K562 (cell line): Measurements from ENCODE around the gene NCKIPSD. TPM values are rescaled to one million over a fixed set of nuclear protein-coding genes. Genes with fewer than 3 reads are reported as not detected.

Experiments used
- ATAC-seq: fragments of 200-7000 bp; cut with Tn5 transposase; 3 replicates; pipeline ENCODE4 v1.9.1; 2020; ENCODE audit warnings: moderate library complexity
- BruUV-seq: library from RNA; stranded (reverse); fragments of 400-500 nt; replicated peaks from 2 replicates; lab custom pipeline; 2021; lab: Mats Ljungman, UMichigan
- CTCF ChIA-PET: fragments of 300-600 bp; formaldehyde crosslinking; extraction: SDS; loops from one replicate; lab custom pipeline; 2021; ENCODE audit warnings: low intra/inter-chr PET ratio; lab: Yijun Ruan, JAX
- POLR2A ChIA-PET: fragments of 300-600, 350-650 bp; sonication (Branson Sonifier 250); formaldehyde crosslinking; extraction: SDS; loops from one replicate; lab custom pipeline; 2021; ENCODE audit warnings: antibody characterized with exemption, inconsistent platforms; lab: Yijun Ruan, JAX
- DNase-seq, 4 experiments: peaks; one replicate each; pipeline versions ENCODE4 v3.0.0 to v3.0.0-alpha.2; 2011 to 2018; ENCODE audit warnings: low spot score in 3 of 4, mixed read lengths in 3 of 4; ENCODE audit errors: extremely low read depth in 1 of 4
- FAIRE-seq: peaks from 2 replicates; lab custom pipeline; 2011; peaks lifted over from hg19 to GRCh38; lab: Jason Lieb, UNC
- H2AFZ ChIP-seq: 2 replicates; pipeline ENCODE4 v1.6.0; 2011; ENCODE audit warnings: low read depth, low read length, control low read depth, inconsistent platforms
- H3K27ac ChIP-seq: fragments of 200-600 bp; 3 replicates; pipeline ENCODE4 v1.8.0; 2011; ENCODE audit warnings: low read depth, mild to moderate bottlenecking, control low read depth, inconsistent platforms, low read length, moderate library complexity, mixed read lengths; ENCODE audit errors: extremely low read depth
- H3K27me3 ChIP-seq, 2 experiments: fragments of 300-600 bp in 1 of 2; 2 replicates in 1 of 2; 3 replicates in 1 of 2; pipeline versions ENCODE4 v1.6.0 to v1.8.0; 2011; ENCODE audit warnings: inconsistent platforms in 2 of 2, low read length in 2 of 2, mild to moderate bottlenecking in 1 of 2, mixed read lengths in 1 of 2, moderate library complexity in 1 of 2; ENCODE audit not compliant: control insufficient read depth in 2 of 2, insufficient read depth in 2 of 2
- H3K36me3 ChIP-seq: fragments of 300-600 bp; 3 replicates; pipeline ENCODE4 v1.8.0; 2011; ENCODE audit warnings: mild to moderate bottlenecking, low read length, inconsistent platforms; ENCODE audit not compliant: control insufficient read depth, insufficient read depth
- H3K4me1 ChIP-seq, 2 experiments: fragments of 200-600 bp in 1 of 2; replicated peaks in 1 of 2; 2 replicates in 1 of 2; 3 replicates in 1 of 2; pipeline versions ENCODE4 v1.5.1 to v1.8.0; 2011; ENCODE audit warnings: inconsistent platforms in 2 of 2, low read length in 2 of 2, mild to moderate bottlenecking in 1 of 2, mixed read lengths in 1 of 2, moderate library complexity in 1 of 2; ENCODE audit not compliant: control insufficient read depth in 2 of 2, insufficient read depth in 2 of 2
- H3K4me2 ChIP-seq: 2 replicates; pipeline ENCODE4 v1.6.1; 2011; ENCODE audit warnings: low read length, control low read depth, inconsistent platforms, mixed read lengths; ENCODE audit not compliant: insufficient read depth
- H3K4me3 ChIP-seq: fragments of 200-600 bp; sonication (generic), shearing (Covaris generic); 2 replicates; pipeline ENCODE4 v1.5.1; 2016; ENCODE audit warnings: control low read depth, inconsistent platforms
- H3K79me2 ChIP-seq: fragments of 200-600 bp; 3 replicates; pipeline ENCODE4 v1.8.0; 2011; ENCODE audit warnings: low read length, inconsistent platforms; ENCODE audit not compliant: control insufficient read depth, insufficient read depth
- H3K9ac ChIP-seq, 2 experiments: 2 replicates each; pipeline versions ENCODE4 v1.6.0 to v1.6.1; 2011; ENCODE audit warnings: low read depth in 2 of 2, low read length in 2 of 2, control low read depth in 1 of 2, inconsistent platforms in 1 of 2, mild to moderate bottlenecking in 1 of 2, mixed read lengths in 1 of 2; ENCODE audit not compliant: insufficient read depth in 1 of 2
- H3K9me1 ChIP-seq: one replicate; pipeline ENCODE4 v1.6.0; 2011; ENCODE audit warnings: inconsistent platforms, mild to moderate bottlenecking, low read length, moderate library complexity; ENCODE audit not compliant: control insufficient read depth, insufficient read depth
- H3K9me3 ChIP-seq: replicated peaks from 2 replicates; pipeline ENCODE4 v1.5.1; 2011; ENCODE audit warnings: low read depth, low read length, inconsistent platforms; ENCODE audit not compliant: control insufficient read depth, insufficient read depth
- H4K20me1 ChIP-seq: replicated peaks from 2 replicates; pipeline ENCODE4 v1.6.1; 2011; ENCODE audit warnings: low read length, inconsistent platforms, mixed read lengths; ENCODE audit not compliant: control insufficient read depth, insufficient read depth
- ATF4 ChIP-seq: fragments of 450-650 bp; formaldehyde crosslinking; IDR thresholded peaks from 2 replicates; pipeline ENCODE4 v1.4.0; 2022; ENCODE audit warnings: mild to moderate bottlenecking, moderate library complexity
- CBX1 ChIP-seq: sonication (generic); IDR thresholded peaks from 2 replicates; pipeline ENCODE4 v1.6.1; 2016; ENCODE audit warnings: antibody characterized with exemption, low read depth, mild to moderate bottlenecking
- CSDE1 ChIP-seq, 2 experiments: fragments of 450-650 bp; IDR thresholded peaks; 2 replicates each; pipeline ENCODE4 v1.6.1; 2016; ENCODE audit warnings: mild to moderate bottlenecking in 1 of 2
- EGR1 ChIP-seq: fragments of 450-650 bp; conservative IDR thresholded peaks from 2 replicates; pipeline ENCODE4 v1.6.1; 2017; ENCODE audit warnings: mild to moderate bottlenecking
- ETV6 ChIP-seq, 3 experiments: fragments of 150-350 bp in 1 of 3; sonication (generic) in 1 of 3; formaldehyde crosslinking in 1 of 3; IDR thresholded peaks; 2 replicates each; pipeline versions ENCODE4 v1.6.1 to v1.8.0; 2014 to 2022; ENCODE audit warnings: borderline replicate concordance in 2 of 3, low read depth in 2 of 3, antibody characterized with exemption in 1 of 3, low read length in 1 of 3, mild to moderate bottlenecking in 1 of 3, missing genetic modification reagents in 1 of 3
- KLF16 ChIP-seq: IDR thresholded peaks from 2 replicates; pipeline ENCODE4 v1.6.1; 2016; ENCODE audit warnings: antibody characterized with exemption
- STAG1 ChIP-seq: sonication (generic); formaldehyde crosslinking; IDR thresholded peaks from 2 replicates; pipeline ENCODE4 v1.5.0; 2020; ENCODE audit warnings: missing genetic modification reagents, borderline replicate concordance
- ZBTB43 ChIP-seq: sonication (generic); formaldehyde crosslinking; IDR thresholded peaks from 2 replicates; pipeline ENCODE4 v1.8.0; 2023; ENCODE audit warnings: mild to moderate bottlenecking, missing genetic modification reagents
- WGBS: fragments of 100-300 bp; shearing (Covaris generic); methylation state at CpG from one replicate; pipeline ENCODE4 v1.1.6; 2016; ENCODE audit warnings: low coverage, mixed read lengths; ENCODE audit not compliant: insufficient coverage; ENCODE audit errors: missing lambda C conversion rate; 5-methylcytosine and 5-hydroxymethylcytosine counted together
- in situ Hi-C: fragments of 300-500 bp; cut with MboI; formaldehyde crosslinking; loops from 4 replicates; pipeline ENCODE4 v1.15.0; 2018; ENCODE audit warnings: inconsistent platforms, mixed read lengths
- intact Hi-C: fragments of 100-400 bp; cut with micrococcal nuclease; formaldehyde crosslinking; loops from 2 replicates; pipeline ENCODE4 v1.14.2; 2022
- polyA plus RNA-seq, 8 experiments: library from polyadenylated mRNA; depleted of rRNA in 4 of 8; stranded (reverse) in 5 of 8; unstranded in 3 of 8; fragments of >200 nt; fragmentation: Nextera tagmentation in 2 of 8; fragmentation: Illumina TruSeq in 1 of 8; extraction: Ambion mirVana in 2 of 8; extraction: Trizol in 1 of 8; gene quantifications; 2 replicates each; pipeline versions ENCODE4 v1.2.1 to v1.2.3, GENCODE V29; 2011 to 2014; ENCODE audit warnings: inconsistent platforms in 1 of 8, missing spikeins in 1 of 8
- total RNA-seq, 7 experiments: library from RNA; depleted of rRNA in 6 of 7; stranded (reverse); fragments of >200 nt in 6 of 7; fragmentation: Illumina TruSeq in 2 of 7; extraction: Trizol in 2 of 7; gene quantifications; 2 replicates each; pipeline versions ENCODE4 v1.2.1 to v1.2.3, GENCODE V29; 2011 to 2021; ENCODE audit warnings: low replicate concordance in 1 of 7
- TF ChIP-seq, protein P1 (sequence below), 2 experiments: fragments of 450-650 bp; IDR thresholded peaks; 2 replicates each; pipeline ENCODE4 v1.6.1; 2016; ENCODE audit warnings: mild to moderate bottlenecking in 2 of 2, borderline replicate concordance in 1 of 2, low read depth in 1 of 2, moderate library complexity in 1 of 2

The NCKIPSD gene
- total and polyA plus RNA-seq, 9 of the 15 experiments (the other 6 are each of a cell fraction or from before 2014, with no cell fraction given) = 0.49 to 24.4 (median 12.3) TPM

GRCh38 chr3:48648188-48648850 is 37.4 kb downstream of the NCKIPSD start:
- Histone ChIP-seq H4K20me1 (no peaks in the 10 kb centered on the region), H3K9me3 (no peaks in the 10 kb centered on the region), H2AFZ (no peak overlapping the region), H3K36me3 (no peaks in the 10 kb centered on the region), H3K4me3 (no peak overlapping the region), H3K4me2 (no peak overlapping the region), H3K79me2 (no peaks in the 10 kb centered on the region), H3K9me1 (no peaks in the 10 kb centered on the region), H3K4me1 (peaks cover 0 to 25% of the 10 kb centered on the region in 2 experiments; a peak in 2 of 5 replicates), H3K27ac (no peak overlapping the region), H3K9ac (peak overlapping the region in 1 of 2 experiments; percentile 64; a peak in 2 of 4 replicates), H3K27me3 (no peaks in the 10 kb centered on the region)
- no peak for DNase-seq
- in situ Hi-C loops (no loop called here), intact Hi-C loops (no loop called here)
- WGBS = 61% methylated on average over 10 of the region's 15 CpGs
- ChIA-PET POLR2A (interaction anchor here (1.0 to 1.5 kb wide), 2 partner anchors 10 to 14 kb away, joined by 3 to 4 read pairs; partner anchors contain the start of gene CELSR3), CTCF (no interaction called here)
- FAIRE-seq = no peak
- ATAC-seq = no peak
- no TSS peak for BruUV-seq
- TF ChIP-seq STAG1 (no peak), ZBTB43 (CRISPR knock-in tag) (no peak), ATF4 (CRISPR knock-in tag) (no peak), EGR1 (no peak), KLF16 (no peak), CBX1 (no peak), ETV6 (IDR thresholded peaks at IDR 0.05; ENCODE audit: borderline replicate concordance in 1 of 2, low read depth in 2 of 2, low read length in 1 of 2) (no peak), ETV6 (CRISPR knock-in tag; IDR thresholded peaks at IDR 0.05; ENCODE audit: borderline replicate concordance) (no peak), CSDE1 (IDR thresholded peaks at IDR 0.05) (no peak)
- TF ChIP-seq, protein P1, sequence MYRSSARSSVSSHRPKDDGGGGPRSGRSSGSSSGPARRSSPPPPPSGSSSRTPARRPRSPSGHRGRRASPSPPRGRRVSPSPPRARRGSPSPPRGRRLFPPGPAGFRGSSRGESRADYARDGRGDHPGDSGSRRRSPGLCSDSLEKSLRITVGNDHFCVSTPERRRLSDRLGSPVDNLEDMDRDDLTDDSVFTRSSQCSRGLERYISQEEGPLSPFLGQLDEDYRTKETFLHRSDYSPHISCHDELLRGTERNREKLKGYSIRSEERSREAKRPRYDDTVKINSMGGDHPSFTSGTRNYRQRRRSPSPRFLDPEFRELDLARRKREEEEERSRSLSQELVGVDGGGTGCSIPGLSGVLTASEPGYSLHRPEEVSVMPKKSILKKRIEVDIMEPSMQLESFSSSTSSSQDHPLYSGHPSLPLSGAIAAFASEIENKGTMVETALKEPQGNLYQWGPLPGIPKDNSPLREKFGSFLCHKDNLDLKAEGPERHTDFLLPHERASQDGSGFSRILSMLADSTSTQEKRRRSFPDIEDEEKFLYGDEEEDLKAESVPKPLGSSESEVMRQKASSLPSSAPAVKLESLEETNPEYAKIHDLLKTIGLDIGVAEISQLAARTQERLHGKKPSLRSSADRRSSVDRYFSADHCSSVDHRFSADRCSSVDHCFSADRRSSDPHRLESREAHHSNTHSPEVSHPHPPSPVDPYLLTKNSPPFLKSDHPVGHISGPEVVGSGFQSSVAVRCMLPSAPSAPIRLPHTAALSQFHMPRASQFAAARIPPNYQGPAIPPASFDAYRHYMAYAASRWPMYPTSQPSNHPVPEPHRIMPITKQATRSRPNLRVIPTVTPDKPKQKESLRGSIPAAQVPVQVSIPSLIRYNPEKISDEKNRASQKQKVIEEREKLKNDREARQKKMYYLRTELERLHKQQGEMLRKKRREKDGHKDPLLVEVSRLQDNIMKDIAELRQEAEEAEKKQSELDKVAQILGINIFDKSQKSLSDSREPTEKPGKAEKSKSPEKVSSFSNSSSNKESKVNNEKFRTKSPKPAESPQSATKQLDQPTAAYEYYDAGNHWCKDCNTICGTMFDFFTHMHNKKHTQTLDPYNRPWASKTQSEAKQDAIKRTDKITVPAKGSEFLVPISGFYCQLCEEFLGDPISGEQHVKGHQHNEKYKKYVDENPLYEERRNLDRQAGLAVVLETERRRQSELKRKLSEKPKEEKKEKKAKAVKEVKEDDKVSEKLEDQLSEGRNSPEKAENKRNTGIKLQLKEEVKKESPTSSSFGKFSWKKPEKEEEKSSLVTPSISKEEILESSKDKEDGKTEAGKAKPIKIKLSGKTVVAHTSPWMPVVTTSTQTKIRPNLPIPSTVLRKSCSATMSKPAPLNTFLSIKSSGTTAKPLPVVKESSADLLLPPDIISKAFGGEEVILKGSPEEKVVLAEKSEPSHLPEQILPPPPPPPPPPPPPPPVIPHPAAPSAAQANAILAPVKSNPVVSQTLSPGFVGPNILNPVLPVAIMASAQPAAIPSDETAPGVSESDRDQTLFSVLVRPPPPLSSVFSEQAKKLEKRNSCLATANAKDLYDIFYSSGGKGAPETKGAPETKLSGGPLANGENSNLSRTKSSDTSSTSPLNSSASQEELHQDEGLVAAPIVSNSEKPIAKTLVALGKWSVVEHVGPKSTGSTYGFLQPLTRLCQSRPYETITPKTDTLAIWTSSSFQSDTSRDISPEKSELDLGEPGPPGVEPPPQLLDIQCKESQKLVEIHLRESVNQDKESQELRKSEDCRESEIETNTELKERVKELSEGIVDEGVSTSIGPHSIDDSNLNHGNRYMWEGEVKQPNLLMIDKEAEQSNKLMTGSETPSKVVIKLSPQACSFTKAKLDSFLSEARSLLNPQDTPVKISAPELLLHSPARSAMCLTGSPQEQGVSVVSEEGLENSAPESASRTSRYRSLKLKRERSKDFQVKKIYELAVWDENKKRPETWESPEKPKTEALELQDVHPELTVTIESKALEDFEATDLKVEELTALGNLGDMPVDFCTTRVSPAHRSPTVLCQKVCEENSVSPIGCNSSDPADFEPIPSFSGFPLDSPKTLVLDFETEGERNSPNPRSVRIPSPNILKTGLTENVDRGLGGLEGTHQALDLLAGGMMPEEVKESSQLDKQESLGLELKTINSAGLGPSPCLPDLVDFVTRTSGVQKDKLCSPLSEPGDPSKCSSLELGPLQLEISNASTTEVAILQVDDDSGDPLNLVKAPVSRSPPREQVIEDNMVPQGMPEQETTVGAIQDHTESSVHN (IDR thresholded peaks at IDR 0.05; ENCODE audit: borderline replicate concordance in 1 of 2, low read depth in 1 of 2) = no peak
